ENCODE data around the gene KDM4F.

KDM4F gene

DNA sequence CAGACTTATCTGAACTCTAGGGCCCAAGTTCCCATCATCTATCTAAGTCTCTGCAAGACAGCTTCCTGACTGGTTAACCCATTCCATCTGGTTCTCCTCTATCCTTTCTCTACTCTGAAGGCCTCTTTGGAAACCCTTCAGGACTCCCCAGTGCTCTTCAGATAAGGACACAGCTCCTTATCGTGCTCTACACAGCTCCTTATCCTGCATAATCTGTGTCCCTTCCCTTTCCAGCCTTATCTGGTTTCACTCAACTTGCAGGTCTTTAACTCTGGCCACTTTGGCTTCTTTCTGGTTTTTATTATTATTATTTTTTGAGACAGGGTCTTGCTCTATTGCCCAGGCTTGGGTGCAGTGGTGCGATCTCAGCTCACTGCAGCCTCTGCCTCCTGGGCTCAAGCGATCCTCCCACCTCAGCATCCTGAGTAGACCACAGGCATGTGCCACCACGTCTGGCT, 51.0 kb downstream of the KDM4F start:
- no peaks in the 10 kb centered on the region for H3K36me3 ChIP-seq (ENCODE audit: insufficient read depth, low read length)
- DNase-seq (ENCODE audit: low read depth, low spot score), result no peak
- H3K27ac ChIP-seq, result no peak overlapping the region

More for the DNA sequence above, 51.0 kb downstream of the KDM4F start:
- TF ChIP-seq FOXP2 (optimal IDR thresholded peaks at IDR 0.05; ENCODE audit: control extremely low read depth, extremely low read length, insufficient read depth) (no peak), POLR2AphosphoS5 (IDR thresholded peaks at IDR 0.05; ENCODE audit: borderline replicate concordance, low read depth, low read length) (no peak), EZH2 (IDR thresholded peaks at IDR 0.05) (no peak)
- Histone ChIP-seq H3K9ac (ENCODE audit: insufficient read length) (no peak overlapping the region), H3K9me3 (ENCODE audit: low read depth, low read length) (no peaks in the 10 kb centered on the region), H3K4me3 (no peak overlapping the region)

Data from SK-N-MC (cell line).